ENCODE data around the gene TNFRSF11A. TPM values are rescaled to one million over a fixed set of nuclear protein-coding genes. Genes with fewer than 3 reads are reported as not detected.

The TNFRSF11A gene
- polyA plus RNA-seq, 4 donors = 15.0 to 25.4 (median 20.0) TPM

DNA sequence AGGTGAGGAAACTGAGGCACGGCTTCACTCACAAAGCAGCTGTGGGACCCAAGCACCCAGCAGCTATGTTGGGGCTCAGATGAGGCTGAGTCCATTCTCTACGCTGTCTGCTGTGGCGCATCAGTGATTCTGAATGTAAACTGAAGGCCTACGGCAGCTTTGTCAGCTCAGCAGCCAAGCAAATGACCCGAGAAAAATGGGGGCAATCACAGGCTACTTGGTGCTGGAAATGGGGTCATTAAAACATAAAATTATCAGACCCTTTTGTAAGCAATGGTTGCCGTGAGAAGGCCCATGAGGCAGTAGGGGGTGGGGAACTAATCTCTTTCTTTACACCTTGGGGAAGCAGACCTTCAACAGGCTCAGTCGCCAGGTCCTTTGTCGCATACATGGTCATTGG, 113.8 kb downstream of the TNFRSF11A start:
- FAIRE-seq = no peak
- 89 to 92% (median 91%) methylated on average over 8 of the region's 8 CpGs for WGBS, 3 donors
- no peaks in the 10 kb centered on the region for H3K9me3 ChIP-seq (ENCODE audit: control insufficient read depth in 2 of 2, insufficient read depth in 1 of 2, low read depth in 1 of 2, low read length in 1 of 2)

More for the DNA sequence above, 113.8 kb downstream of the TNFRSF11A start:
- H3K27ac ChIP-seq (ENCODE audit: low read depth in 1 of 3, low read length in 2 of 3) = no peak overlapping the region
- H3K27me3 ChIP-seq (ENCODE audit: control insufficient read depth in 3 of 3, insufficient read depth in 3 of 3, low read length in 3 of 3) = no peaks in the 10 kb centered on the region
- no peak for DNase-seq
- H3K4me1 ChIP-seq (ENCODE audit: control insufficient read depth in 3 of 3, insufficient read depth in 2 of 3, low read depth in 1 of 3, low read length in 2 of 3) = peaks cover 0 to 2% (median 0%) of the 10 kb centered on the region in 3 donors
- no peak overlapping the region for H3K4me3 ChIP-seq (ENCODE audit: low read depth in 1 of 3, low read length in 3 of 3)
- no peaks in the 10 kb centered on the region for H3K36me3 ChIP-seq (ENCODE audit: control insufficient read depth in 3 of 3, insufficient read depth in 2 of 3, low read depth in 1 of 3, low read length in 3 of 3)

Other genes with a start within 250 kb of the TNFRSF11A start
- 10 to 100 TPM in 1 of 4 donors, 1 to 10 TPM in 3; 2.2 to 21.4 (median 5.7) TPM for gene PIGN, start 138.3 kb upstream of the TNFRSF11A start, polyA plus RNA-seq
- gene RELCH, start 138.1 kb upstream of the TNFRSF11A start, polyA plus RNA-seq = 10 to 100 TPM in 3 of 4 donors, 1 to 10 TPM in 1; 8.6 to 26.1 (median 11.1) TPM
- gene ZCCHC2, start 197.7 kb downstream of the TNFRSF11A start, polyA plus RNA-seq = 10 to 100 TPM in 1 of 4 donors, 1 to 10 TPM in 3; 5.1 to 17.6 (median 8.3) TPM

All from small intestine (tissue), 7 donors.